K562 (cell line): Measurements from ENCODE around the gene TFDP1. TPM values are rescaled to one million over a fixed set of nuclear protein-coding genes. Genes with fewer than 3 reads are reported as not detected.

Experiments
- ATAC-seq: fragments of 200-7000 bp; cut with Tn5 transposase; 3 replicates; pipeline ENCODE4 v1.9.1; 2020; ENCODE audit warnings: moderate library complexity
- BruUV-seq: library from RNA; stranded (reverse); fragments of 400-500 nt; replicated peaks from 2 replicates; lab custom pipeline; 2021; lab: Mats Ljungman, UMichigan
- CTCF ChIA-PET: fragments of 300-600 bp; formaldehyde crosslinking; extraction: SDS; loops from one replicate; lab custom pipeline; 2021; ENCODE audit warnings: low intra/inter-chr PET ratio; lab: Yijun Ruan, JAX
- POLR2A ChIA-PET: fragments of 300-600, 350-650 bp; sonication (Branson Sonifier 250); formaldehyde crosslinking; extraction: SDS; loops from one replicate; lab custom pipeline; 2021; ENCODE audit warnings: antibody characterized with exemption, inconsistent platforms; lab: Yijun Ruan, JAX
- DNase-seq, 4 experiments: peaks; one replicate each; pipeline versions ENCODE4 v3.0.0 to v3.0.0-alpha.2; 2011 to 2018; ENCODE audit warnings: low spot score in 3 of 4, mixed read lengths in 3 of 4; ENCODE audit errors: extremely low read depth in 1 of 4
- FAIRE-seq: peaks from 2 replicates; lab custom pipeline; 2011; peaks lifted over from hg19 to GRCh38; lab: Jason Lieb, UNC
- H2AFZ ChIP-seq: 2 replicates; pipeline ENCODE4 v1.6.0; 2011; ENCODE audit warnings: low read depth, low read length, control low read depth, inconsistent platforms
- H3K27ac ChIP-seq: fragments of 200-600 bp; 3 replicates; pipeline ENCODE4 v1.8.0; 2011; ENCODE audit warnings: low read depth, mild to moderate bottlenecking, control low read depth, inconsistent platforms, low read length, moderate library complexity, mixed read lengths; ENCODE audit errors: extremely low read depth
- H3K27me3 ChIP-seq, 2 experiments: fragments of 300-600 bp in 1 of 2; 2 replicates in 1 of 2; 3 replicates in 1 of 2; pipeline versions ENCODE4 v1.6.0 to v1.8.0; 2011; ENCODE audit warnings: inconsistent platforms in 2 of 2, low read length in 2 of 2, mild to moderate bottlenecking in 1 of 2, mixed read lengths in 1 of 2, moderate library complexity in 1 of 2; ENCODE audit not compliant: control insufficient read depth in 2 of 2, insufficient read depth in 2 of 2
- H3K36me3 ChIP-seq: fragments of 300-600 bp; 3 replicates; pipeline ENCODE4 v1.8.0; 2011; ENCODE audit warnings: mild to moderate bottlenecking, low read length, inconsistent platforms; ENCODE audit not compliant: control insufficient read depth, insufficient read depth
- H3K4me1 ChIP-seq, 2 experiments: fragments of 200-600 bp in 1 of 2; replicated peaks in 1 of 2; 2 replicates in 1 of 2; 3 replicates in 1 of 2; pipeline versions ENCODE4 v1.5.1 to v1.8.0; 2011; ENCODE audit warnings: inconsistent platforms in 2 of 2, low read length in 2 of 2, mild to moderate bottlenecking in 1 of 2, mixed read lengths in 1 of 2, moderate library complexity in 1 of 2; ENCODE audit not compliant: control insufficient read depth in 2 of 2, insufficient read depth in 2 of 2
- H3K4me2 ChIP-seq: 2 replicates; pipeline ENCODE4 v1.6.1; 2011; ENCODE audit warnings: low read length, control low read depth, inconsistent platforms, mixed read lengths; ENCODE audit not compliant: insufficient read depth
- H3K4me3 ChIP-seq: fragments of 200-600 bp; sonication (generic), shearing (Covaris generic); 2 replicates; pipeline ENCODE4 v1.5.1; 2016; ENCODE audit warnings: control low read depth, inconsistent platforms
- H3K79me2 ChIP-seq: fragments of 200-600 bp; 3 replicates; pipeline ENCODE4 v1.8.0; 2011; ENCODE audit warnings: low read length, inconsistent platforms; ENCODE audit not compliant: control insufficient read depth, insufficient read depth
- H3K9ac ChIP-seq, 2 experiments: 2 replicates each; pipeline versions ENCODE4 v1.6.0 to v1.6.1; 2011; ENCODE audit warnings: low read depth in 2 of 2, low read length in 2 of 2, control low read depth in 1 of 2, inconsistent platforms in 1 of 2, mild to moderate bottlenecking in 1 of 2, mixed read lengths in 1 of 2; ENCODE audit not compliant: insufficient read depth in 1 of 2
- H3K9me1 ChIP-seq: one replicate; pipeline ENCODE4 v1.6.0; 2011; ENCODE audit warnings: inconsistent platforms, mild to moderate bottlenecking, low read length, moderate library complexity; ENCODE audit not compliant: control insufficient read depth, insufficient read depth
- H3K9me3 ChIP-seq: replicated peaks from 2 replicates; pipeline ENCODE4 v1.5.1; 2011; ENCODE audit warnings: low read depth, low read length, inconsistent platforms; ENCODE audit not compliant: control insufficient read depth, insufficient read depth
- H4K20me1 ChIP-seq: replicated peaks from 2 replicates; pipeline ENCODE4 v1.6.1; 2011; ENCODE audit warnings: low read length, inconsistent platforms, mixed read lengths; ENCODE audit not compliant: control insufficient read depth, insufficient read depth
- ARID2 ChIP-seq: fragments of 450-650 bp; IDR thresholded peaks from 2 replicates; pipeline ENCODE4 v1.6.1; 2017; ENCODE audit warnings: antibody characterized with exemption, mild to moderate bottlenecking
- ARNT ChIP-seq, 2 experiments: fragments of 450-650 bp; IDR thresholded peaks; 2 replicates each; pipeline ENCODE4 v1.6.1; 2016; ENCODE audit warnings: mild to moderate bottlenecking in 1 of 2
- ATF7 ChIP-seq: fragments of 450-650 bp; IDR thresholded peaks from 2 replicates; pipeline ENCODE4 v1.7.1; 2014; ENCODE audit warnings: mild to moderate bottlenecking, moderate library complexity
- CHD1 ChIP-seq: fragments of 200-600 bp; sonication (generic); IDR thresholded peaks from one replicate; pipeline ENCODE4 v1.6.1; 2012; ENCODE audit warnings: mild to moderate bottlenecking, moderate library complexity, low read length, inconsistent platforms
- EZH2 ChIP-seq: IDR thresholded peaks from 2 replicates; pipeline ENCODE4 v1.6.1; 2012; ENCODE audit warnings: low read depth, mild to moderate bottlenecking, inconsistent platforms, low read length, borderline replicate concordance
- NFIC ChIP-seq: fragments of 450-650 bp; IDR thresholded peaks from 2 replicates; pipeline ENCODE4 v1.6.1; 2017; ENCODE audit warnings: mild to moderate bottlenecking, inconsistent platforms
- POU5F1 ChIP-seq: fragments of 150-350 bp; IDR thresholded peaks from 2 replicates; pipeline ENCODE4 v1.6.1; 2014; ENCODE audit warnings: borderline replicate concordance, low read length, low read depth, mild to moderate bottlenecking; ENCODE audit not compliant: partially characterized antibody
- SMAD2 ChIP-seq: fragments of 150-350 bp; IDR thresholded peaks from 2 replicates; pipeline ENCODE4 v1.6.1; 2014; ENCODE audit warnings: low read depth, mild to moderate bottlenecking, low read length
- SMARCC2 ChIP-seq: fragments of 450-650 bp; IDR thresholded peaks from 2 replicates; pipeline ENCODE4 v1.6.1; 2017; ENCODE audit warnings: antibody characterized with exemption, moderate library complexity, mild to moderate bottlenecking, low read depth
- SRSF3 ChIP-seq: fragments of 200-400 bp; formaldehyde crosslinking; IDR thresholded peaks from 2 replicates; pipeline ENCODE4 v1.6.1; 2016; ENCODE audit warnings: mild to moderate bottlenecking, low read length, moderate library complexity; ENCODE audit not compliant: insufficient read depth
- THRAP3 ChIP-seq: fragments of 450-650 bp; IDR thresholded peaks from 2 replicates; pipeline ENCODE4 v1.6.1; 2016; ENCODE audit warnings: mild to moderate bottlenecking, inconsistent platforms, borderline replicate concordance
- ZC3H8 ChIP-seq: fragments of 450-650 bp; IDR thresholded peaks from 2 replicates; pipeline ENCODE4 v1.6.1; 2017
- ZNF766 ChIP-seq: fragments of 200-800 bp; sonication (Bioruptor generic); conservative IDR thresholded peaks from 2 replicates; pipeline ENCODE4 v1.6.1; 2016; ENCODE audit warnings: missing genetic modification characterization, missing compliant biosample characterization
- WGBS: fragments of 100-300 bp; shearing (Covaris generic); methylation state at CpG from one replicate; pipeline ENCODE4 v1.1.6; 2016; ENCODE audit warnings: low coverage, mixed read lengths; ENCODE audit not compliant: insufficient coverage; ENCODE audit errors: missing lambda C conversion rate; 5-methylcytosine and 5-hydroxymethylcytosine counted together
- in situ Hi-C: fragments of 300-500 bp; cut with MboI; formaldehyde crosslinking; loops from 4 replicates; pipeline ENCODE4 v1.15.0; 2018; ENCODE audit warnings: inconsistent platforms, mixed read lengths
- intact Hi-C: fragments of 100-400 bp; cut with micrococcal nuclease; formaldehyde crosslinking; loops from 2 replicates; pipeline ENCODE4 v1.14.2; 2022
- polyA plus RNA-seq, 8 experiments: library from polyadenylated mRNA; depleted of rRNA in 4 of 8; stranded (reverse) in 5 of 8; unstranded in 3 of 8; fragments of >200 nt; fragmentation: Nextera tagmentation in 2 of 8; fragmentation: Illumina TruSeq in 1 of 8; extraction: Ambion mirVana in 2 of 8; extraction: Trizol in 1 of 8; gene quantifications; 2 replicates each; pipeline versions ENCODE4 v1.2.1 to v1.2.3, GENCODE V29; 2011 to 2014; ENCODE audit warnings: inconsistent platforms in 1 of 8, missing spikeins in 1 of 8
- total RNA-seq, 7 experiments: library from RNA; depleted of rRNA in 6 of 7; stranded (reverse); fragments of >200 nt in 6 of 7; fragmentation: Illumina TruSeq in 2 of 7; extraction: Trizol in 2 of 7; gene quantifications; 2 replicates each; pipeline versions ENCODE4 v1.2.1 to v1.2.3, GENCODE V29; 2011 to 2021; ENCODE audit warnings: low replicate concordance in 1 of 7
- TF ChIP-seq, protein P1 (sequence below): fragments of 250-450 bp; sonication (Bioruptor Pico); IDR thresholded peaks from 2 replicates; pipeline ENCODE4 v1.8.0; 2022; ENCODE audit warnings: moderate library complexity, mild to moderate bottlenecking, inconsistent platforms
- TF ChIP-seq, protein P2 (sequence below), 2 experiments: IDR thresholded peaks; 2 replicates each; pipeline ENCODE4 v1.6.1; 2011; ENCODE audit warnings: borderline replicate concordance in 1 of 2, control low read depth in 1 of 2, low read depth in 1 of 2, low read length in 1 of 2, mild to moderate bottlenecking in 1 of 2, mixed read lengths in 1 of 2, moderate library complexity in 1 of 2; ENCODE audit not compliant: insufficient read depth in 1 of 2, insufficient read length in 1 of 2, poor library complexity in 1 of 2, severe bottlenecking in 1 of 2; ENCODE audit errors: extremely low read depth in 1 of 2

Gene TFDP1
- total and polyA plus RNA-seq, 9 of the 15 experiments (the other 6 are each of a cell fraction or from before 2014, with no cell fraction given): 33.8 to 145 (median 69.1) TPM

GRCh38 chr13:113669755-113670341, 85.3 kb downstream of the TFDP1 start:
- Histone ChIP-seq H3K79me2 (no peaks in the 10 kb centered on the region), H3K9me3 (no peaks in the 10 kb centered on the region), H3K36me3 (no peaks in the 10 kb centered on the region), H2AFZ (no peak overlapping the region), H3K4me3 (no peak overlapping the region), H3K4me2 (no peak overlapping the region), H3K4me1 (peaks cover 0 to 18% of the 10 kb centered on the region in 2 experiments; a peak in 2 of 5 replicates), H4K20me1 (no peaks in the 10 kb centered on the region), H3K9ac (no peak overlapping the region), H3K9me1 (no peaks in the 10 kb centered on the region), H3K27ac (no peak overlapping the region), H3K27me3 (peaks cover 21 to 48% of the 10 kb centered on the region in 2 experiments; a peak in 3 of 5 replicates)
- FAIRE-seq: no peak
- WGBS: 3% methylated on average over 10 of the region's 21 CpGs
- in situ Hi-C loops: loop anchor here (5.0 to 10.0 kb wide), 2 partner anchors 55 to 72 kb away; no protein-coding TSS in a partner anchor
- CTCF ChIA-PET: no interaction called here
- no TSS peak for BruUV-seq
- intact Hi-C loops: no loop called here
- POLR2A ChIA-PET: no interaction called here
- ATAC-seq: peak; percentile 37; the same call in 2 of the 3 replicates
- DNase-seq: no peak
- TF ChIP-seq, protein P1, sequence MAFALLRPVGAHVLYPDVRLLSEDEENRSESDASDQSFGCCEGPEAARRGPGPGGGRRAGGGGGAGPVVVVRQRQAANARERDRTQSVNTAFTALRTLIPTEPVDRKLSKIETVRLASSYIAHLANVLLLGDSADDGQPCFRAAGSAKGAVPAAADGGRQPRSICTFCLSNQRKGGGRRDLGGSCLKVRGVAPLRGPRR (CRISPR knock-in tag): no peak
- TF ChIP-seq SMARCC2: no peak
- no peak for TF ChIP-seq POU5F1
- TF ChIP-seq ARID2: no peak

DNA sequence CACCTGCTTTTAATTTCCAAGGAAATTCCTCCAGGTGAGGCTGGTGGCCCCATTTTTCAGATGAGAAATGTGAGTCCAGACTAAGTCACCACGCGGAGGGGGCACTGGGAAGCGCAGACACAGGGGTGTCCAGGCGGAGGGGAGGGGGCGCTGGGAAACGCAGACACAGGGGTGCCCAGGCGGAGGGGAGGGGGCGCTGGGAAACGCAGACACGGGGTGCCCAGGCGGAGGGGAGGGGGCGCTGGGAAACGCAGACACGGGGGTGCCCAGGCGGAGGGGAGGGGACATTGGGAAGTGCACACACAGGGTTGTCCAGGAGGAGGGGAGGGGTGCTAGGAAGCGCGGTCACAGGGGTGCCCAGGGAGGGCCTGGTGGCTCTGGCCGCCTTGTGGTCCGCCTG, 86.0 kb downstream of the TFDP1 start:
- WGBS: 10% methylated on average over 4 of the region's 19 CpGs
- Histone ChIP-seq H3K4me2 (no peak overlapping the region), H4K20me1 (no peaks in the 10 kb centered on the region), H2AFZ (no peak overlapping the region), H3K9me1 (no peaks in the 10 kb centered on the region), H3K36me3 (no peaks in the 10 kb centered on the region), H3K4me1 (peaks cover 0 to 18% of the 10 kb centered on the region in 2 experiments; a peak in 2 of 5 replicates), H3K27me3 (peaks cover 21 to 41% of the 10 kb centered on the region in 2 experiments; a peak in 3 of 5 replicates), H3K9ac (no peak overlapping the region), H3K27ac (no peak overlapping the region), H3K4me3 (no peak overlapping the region), H3K9me3 (no peaks in the 10 kb centered on the region), H3K79me2 (no peaks in the 10 kb centered on the region)
- DNase-seq (no peak), FAIRE-seq (no peak), ATAC-seq (no peak)
- intact Hi-C loops (no loop called here), in situ Hi-C loops (loop anchor here (5.0 kb wide), 1 partner anchor 72 kb away; no protein-coding TSS in a partner anchor)
- no TSS peak for BruUV-seq
- POLR2A ChIA-PET: no interaction called here
- CTCF ChIA-PET: no interaction called here
- no peak for TF ChIP-seq ZC3H8
- TF ChIP-seq NFIC: no peak
- TF ChIP-seq SMAD2: no peak
- TF ChIP-seq ARNT (IDR thresholded peaks at IDR 0.05): no peak
- no peak for TF ChIP-seq ATF7
- TF ChIP-seq EZH2: no peak
- TF ChIP-seq SRSF3: no peak
- no peak for TF ChIP-seq CHD1
- TF ChIP-seq ZNF766 (CRISPR knock-in tag): no peak
- no peak for TF ChIP-seq THRAP3
- TF ChIP-seq, protein P2, sequence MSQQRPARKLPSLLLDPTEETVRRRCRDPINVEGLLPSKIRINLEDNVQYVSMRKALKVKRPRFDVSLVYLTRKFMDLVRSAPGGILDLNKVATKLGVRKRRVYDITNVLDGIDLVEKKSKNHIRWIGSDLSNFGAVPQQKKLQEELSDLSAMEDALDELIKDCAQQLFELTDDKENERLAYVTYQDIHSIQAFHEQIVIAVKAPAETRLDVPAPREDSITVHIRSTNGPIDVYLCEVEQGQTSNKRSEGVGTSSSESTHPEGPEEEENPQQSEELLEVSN (IDR thresholded peaks at IDR 0.05; ENCODE audit: borderline replicate concordance in 1 of 2, extremely low read depth in 1 of 2, insufficient read depth in 1 of 2, insufficient read length in 1 of 2, low read depth in 1 of 2, low read length in 1 of 2, poor library complexity in 1 of 2, severe bottlenecking in 1 of 2): no peak
